Measurements from ENCODE around the gene SLIT1.
A peak's percentile ranks its signal among the peaks of the same experiment; 100 is the strongest.

Gene SLIT1

DNA sequence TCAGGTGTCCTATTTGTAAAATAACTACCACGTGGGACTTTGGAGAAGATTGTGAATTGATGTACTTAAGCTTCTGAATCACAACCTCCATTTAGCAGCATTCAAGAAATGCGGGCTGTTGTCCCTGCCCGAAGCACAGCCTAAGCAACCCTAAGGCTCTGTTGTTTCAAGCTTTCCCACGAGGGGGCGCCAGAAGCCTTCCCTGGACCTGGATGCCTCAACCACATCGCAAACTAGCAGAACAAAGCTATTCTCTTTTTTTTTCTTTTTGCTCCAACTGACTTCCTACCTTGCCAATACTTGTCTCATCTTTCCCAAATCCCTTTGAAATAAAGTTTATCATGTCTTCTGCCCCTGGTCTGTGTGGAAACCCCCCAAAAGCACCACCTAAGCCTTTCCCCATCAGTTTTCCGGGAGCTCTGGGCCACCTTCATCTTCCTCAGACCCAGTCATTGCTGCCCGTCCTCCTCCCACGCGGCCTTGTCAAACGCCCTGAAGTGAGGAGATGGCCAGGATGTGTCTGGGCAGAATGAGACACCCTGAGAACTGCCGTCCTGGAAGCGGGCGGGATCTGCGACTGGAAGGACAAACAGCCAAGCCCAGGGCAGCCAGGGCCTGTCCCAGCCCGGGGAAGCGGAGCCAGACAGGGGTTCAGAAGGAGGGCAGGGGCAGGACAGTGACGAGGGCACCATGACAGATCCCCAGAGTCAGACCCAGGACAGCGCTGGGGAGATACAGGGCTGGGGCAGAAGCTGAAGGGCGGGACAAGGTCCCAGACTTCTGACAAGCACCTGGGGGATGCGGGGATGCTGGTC, 112.7 kb downstream of the SLIT1 start:
- Histone ChIP-seq H3K36me3 (ENCODE audit: insufficient read depth, low read length) (no peaks in the 10 kb centered on the region), H3K9me3 (ENCODE audit: low read depth, low read length) (no peaks in the 10 kb centered on the region), H3K4me3 (no peak overlapping the region), H3K27ac (no peak overlapping the region), H3K9ac (ENCODE audit: insufficient read length) (no peak overlapping the region)
- DNase-seq (ENCODE audit: low read depth, low spot score): peak; percentile 8
- TF ChIP-seq POLR2AphosphoS5 (IDR thresholded peaks at IDR 0.05; ENCODE audit: borderline replicate concordance, low read depth, low read length): no peak
- no peak for TF ChIP-seq EZH2 (IDR thresholded peaks at IDR 0.05)

DNA sequence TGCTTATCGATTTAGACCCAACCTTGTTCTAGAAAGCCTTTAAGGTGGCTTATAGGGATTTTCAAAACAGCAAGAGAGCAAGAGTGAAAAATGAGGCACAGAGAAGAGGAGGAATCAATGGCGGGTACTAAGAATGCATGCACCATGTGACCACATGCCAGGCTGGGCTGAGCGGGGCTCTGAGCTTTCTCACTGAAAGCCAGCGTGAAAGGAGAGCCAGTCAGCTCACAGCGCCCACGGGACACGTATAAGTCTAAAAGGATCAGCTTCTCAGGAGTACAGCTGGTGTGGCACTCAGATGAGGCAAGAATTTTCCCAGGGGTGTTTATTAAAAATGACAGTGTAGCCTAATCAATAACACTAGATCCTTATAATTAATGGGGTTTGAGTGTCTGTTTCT, 114.3 kb downstream of the SLIT1 start:
- H3K9ac ChIP-seq (ENCODE audit: insufficient read length): no peak overlapping the region
- no peak for DNase-seq (ENCODE audit: low read depth, low spot score)

DNA sequence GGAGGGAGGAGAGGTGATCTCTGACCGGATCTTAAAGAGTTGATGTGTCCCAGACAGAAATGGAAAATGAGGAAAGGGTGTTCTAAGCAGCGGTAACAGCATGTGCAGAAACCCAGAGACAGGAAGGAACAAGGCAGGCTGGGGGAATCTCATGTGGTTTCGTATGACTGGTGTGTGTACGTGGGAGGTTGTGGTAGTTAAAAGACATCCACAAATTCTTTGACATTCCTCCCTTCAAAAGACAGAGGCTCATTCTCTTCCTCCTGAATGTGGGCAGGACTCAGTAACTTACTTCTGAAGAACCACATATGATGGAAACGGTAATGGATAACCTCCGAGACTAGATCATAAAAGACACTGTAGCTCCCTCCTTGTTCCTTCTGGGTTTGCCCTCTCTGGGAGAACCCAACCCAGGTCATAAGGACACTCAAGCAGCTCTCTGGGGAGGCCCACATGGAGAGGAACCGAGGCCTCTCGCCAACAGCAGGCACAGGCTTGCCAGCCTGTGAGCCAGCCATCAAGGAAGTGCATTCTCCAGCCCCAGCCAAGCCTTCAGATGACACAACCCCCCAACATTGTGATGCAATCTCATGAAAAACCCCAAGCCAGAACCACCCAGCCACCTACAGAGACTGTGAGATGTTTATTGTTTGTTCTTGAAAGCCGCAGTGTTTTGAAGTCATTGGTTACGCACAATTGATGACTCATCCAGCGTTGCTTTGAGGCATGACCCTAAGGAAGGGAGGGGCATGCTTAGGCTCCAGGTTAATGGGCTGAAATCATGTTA, 116.0 kb downstream of the SLIT1 start:
- no peak overlapping the region for H3K4me3 ChIP-seq
- no peak for DNase-seq (ENCODE audit: low read depth, low spot score)
- H3K27ac ChIP-seq: no peak overlapping the region
- no peaks in the 10 kb centered on the region for H3K9me3 ChIP-seq (ENCODE audit: low read depth, low read length)
- no peaks in the 10 kb centered on the region for H3K36me3 ChIP-seq (ENCODE audit: insufficient read depth, low read length)
- TF ChIP-seq EZH2 (IDR thresholded peaks at IDR 0.05): no peak
- TF ChIP-seq POLR2AphosphoS5 (IDR thresholded peaks at IDR 0.05; ENCODE audit: borderline replicate concordance, low read depth, low read length): no peak
- TF ChIP-seq FOXP2 (optimal IDR thresholded peaks at IDR 0.05; ENCODE audit: control extremely low read depth, extremely low read length, insufficient read depth): no peak
- no peak overlapping the region for H3K9ac ChIP-seq (ENCODE audit: insufficient read length)

More for the DNA sequence above, 114.3 kb downstream of the SLIT1 start:
- Histone ChIP-seq H3K4me3 (no peak overlapping the region), H3K36me3 (ENCODE audit: insufficient read depth, low read length) (no peaks in the 10 kb centered on the region), H3K27ac (no peak overlapping the region), H3K9me3 (ENCODE audit: low read depth, low read length) (no peaks in the 10 kb centered on the region)
- TF ChIP-seq FOXP2 (optimal IDR thresholded peaks at IDR 0.05; ENCODE audit: control extremely low read depth, extremely low read length, insufficient read depth): no peak
- no peak for TF ChIP-seq EZH2 (IDR thresholded peaks at IDR 0.05)
- TF ChIP-seq POLR2AphosphoS5 (IDR thresholded peaks at IDR 0.05; ENCODE audit: borderline replicate concordance, low read depth, low read length): no peak

DNA sequence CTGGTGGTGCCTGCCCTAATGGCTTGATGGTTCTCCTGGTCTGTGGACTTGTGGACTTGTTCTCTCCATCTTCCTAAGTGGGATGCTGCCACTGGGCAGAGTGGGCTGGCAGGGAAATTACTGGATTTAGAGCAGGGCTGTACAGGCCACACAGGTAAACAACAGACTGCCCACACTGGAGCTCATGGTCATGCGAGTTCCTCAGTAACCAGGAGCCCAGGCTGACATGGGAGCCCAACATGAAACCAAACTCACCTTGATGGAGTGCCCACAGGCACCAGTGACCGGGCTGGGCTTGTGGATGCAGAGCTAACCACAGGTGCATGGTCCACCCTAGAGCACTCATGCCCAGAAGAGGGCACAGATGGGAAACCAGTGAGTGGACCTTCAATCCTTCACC, 116.7 kb downstream of the SLIT1 start:
- Histone ChIP-seq H3K36me3 (ENCODE audit: insufficient read depth, low read length) (no peaks in the 10 kb centered on the region), H3K4me3 (no peak overlapping the region), H3K27ac (no peak overlapping the region), H3K9ac (ENCODE audit: insufficient read length) (no peak overlapping the region), H3K9me3 (ENCODE audit: low read depth, low read length) (no peaks in the 10 kb centered on the region)
- no peak for DNase-seq (ENCODE audit: low read depth, low spot score)
- TF ChIP-seq POLR2AphosphoS5 (IDR thresholded peaks at IDR 0.05; ENCODE audit: borderline replicate concordance, low read depth, low read length) (no peak), FOXP2 (optimal IDR thresholded peaks at IDR 0.05; ENCODE audit: control extremely low read depth, extremely low read length, insufficient read depth) (no peak), EZH2 (IDR thresholded peaks at IDR 0.05) (no peak)

DNA sequence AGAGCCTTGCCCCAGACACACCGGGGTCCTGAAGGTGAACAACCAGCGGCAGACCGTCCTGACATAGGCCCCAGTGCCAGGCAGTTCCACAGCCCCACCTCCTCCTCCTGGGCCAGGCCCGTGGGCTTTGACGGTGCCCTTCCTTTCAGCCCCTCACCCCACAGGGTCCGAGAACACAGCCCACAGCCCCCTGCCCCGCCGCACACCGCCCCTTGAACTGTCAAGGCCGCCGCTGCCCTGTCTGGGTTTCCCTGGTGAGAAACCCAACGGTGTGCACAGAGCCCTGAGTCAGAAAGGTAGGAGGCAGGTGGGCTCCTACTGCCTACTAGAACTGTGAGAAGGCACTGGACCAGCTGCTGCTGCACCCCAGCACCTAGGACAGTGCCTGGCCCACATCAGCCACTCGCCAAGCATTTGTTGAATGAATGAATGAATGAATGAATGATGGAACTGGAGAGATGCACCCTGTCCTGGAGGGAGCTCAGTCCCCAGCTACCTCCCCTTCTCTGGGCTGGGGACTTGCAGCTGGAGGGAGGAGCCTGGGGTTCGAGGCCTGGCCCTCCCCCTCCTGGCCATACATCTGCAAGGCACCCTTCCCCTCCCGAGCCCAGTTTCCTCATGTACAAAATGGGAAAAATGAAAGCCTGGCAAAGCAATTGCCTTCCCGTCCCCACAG, 117.9 kb downstream of the SLIT1 start:
- H3K27ac ChIP-seq: no peak overlapping the region
- no peak overlapping the region for H3K9ac ChIP-seq (ENCODE audit: insufficient read length)
- H3K4me3 ChIP-seq: no peak overlapping the region
- TF ChIP-seq FOXP2 (optimal IDR thresholded peaks at IDR 0.05; ENCODE audit: control extremely low read depth, extremely low read length, insufficient read depth) (no peak), EZH2 (IDR thresholded peaks at IDR 0.05) (no peak), POLR2AphosphoS5 (IDR thresholded peaks at IDR 0.05; ENCODE audit: borderline replicate concordance, low read depth, low read length) (no peak)
- no peak for DNase-seq (ENCODE audit: low read depth, low spot score)
- H3K36me3 ChIP-seq (ENCODE audit: insufficient read depth, low read length): no peaks in the 10 kb centered on the region
- H3K9me3 ChIP-seq (ENCODE audit: low read depth, low read length): no peaks in the 10 kb centered on the region

DNA sequence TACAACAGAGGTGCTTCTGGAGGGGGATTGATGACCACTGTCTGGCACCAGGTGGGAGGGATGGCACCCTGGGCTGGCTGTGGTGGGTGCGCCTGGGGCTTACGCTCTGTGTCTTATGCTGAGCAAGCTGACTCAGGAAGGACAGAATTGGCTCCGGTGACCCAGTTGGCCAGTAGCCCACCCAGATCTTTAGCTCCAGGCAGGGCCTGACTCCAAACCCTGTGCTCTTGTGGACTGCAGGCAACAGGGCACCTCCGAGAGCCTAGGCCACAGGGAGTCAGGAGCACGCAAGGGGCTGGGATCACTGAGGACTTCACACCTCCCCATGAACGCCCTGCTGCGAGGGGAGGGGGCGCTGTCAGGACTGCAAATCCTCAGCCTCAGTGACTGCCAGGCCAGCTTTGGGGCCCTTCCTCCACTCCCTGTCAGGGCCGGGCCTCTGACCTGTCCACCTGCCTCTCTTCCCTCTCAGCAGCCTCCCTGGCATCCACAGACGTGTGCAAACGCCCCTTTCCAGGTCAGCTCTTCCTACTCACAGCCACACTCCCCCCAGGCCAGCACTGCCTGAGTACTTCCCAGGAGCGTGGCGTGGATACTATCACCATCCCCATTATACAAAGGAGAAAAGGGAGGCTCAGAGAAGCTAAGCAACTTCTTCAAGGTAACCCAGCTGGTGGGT, 118.7 kb downstream of the SLIT1 start:
- DNase-seq (ENCODE audit: low read depth, low spot score): no peak
- Histone ChIP-seq H3K9me3 (ENCODE audit: low read depth, low read length) (no peaks in the 10 kb centered on the region), H3K36me3 (ENCODE audit: insufficient read depth, low read length) (no peaks in the 10 kb centered on the region), H3K9ac (ENCODE audit: insufficient read length) (no peak overlapping the region), H3K4me3 (no peak overlapping the region), H3K27ac (no peak overlapping the region)
- TF ChIP-seq FOXP2 (optimal IDR thresholded peaks at IDR 0.05; ENCODE audit: control extremely low read depth, extremely low read length, insufficient read depth) (no peak), EZH2 (IDR thresholded peaks at IDR 0.05) (no peak), POLR2AphosphoS5 (IDR thresholded peaks at IDR 0.05; ENCODE audit: borderline replicate concordance, low read depth, low read length) (no peak)

DNA sequence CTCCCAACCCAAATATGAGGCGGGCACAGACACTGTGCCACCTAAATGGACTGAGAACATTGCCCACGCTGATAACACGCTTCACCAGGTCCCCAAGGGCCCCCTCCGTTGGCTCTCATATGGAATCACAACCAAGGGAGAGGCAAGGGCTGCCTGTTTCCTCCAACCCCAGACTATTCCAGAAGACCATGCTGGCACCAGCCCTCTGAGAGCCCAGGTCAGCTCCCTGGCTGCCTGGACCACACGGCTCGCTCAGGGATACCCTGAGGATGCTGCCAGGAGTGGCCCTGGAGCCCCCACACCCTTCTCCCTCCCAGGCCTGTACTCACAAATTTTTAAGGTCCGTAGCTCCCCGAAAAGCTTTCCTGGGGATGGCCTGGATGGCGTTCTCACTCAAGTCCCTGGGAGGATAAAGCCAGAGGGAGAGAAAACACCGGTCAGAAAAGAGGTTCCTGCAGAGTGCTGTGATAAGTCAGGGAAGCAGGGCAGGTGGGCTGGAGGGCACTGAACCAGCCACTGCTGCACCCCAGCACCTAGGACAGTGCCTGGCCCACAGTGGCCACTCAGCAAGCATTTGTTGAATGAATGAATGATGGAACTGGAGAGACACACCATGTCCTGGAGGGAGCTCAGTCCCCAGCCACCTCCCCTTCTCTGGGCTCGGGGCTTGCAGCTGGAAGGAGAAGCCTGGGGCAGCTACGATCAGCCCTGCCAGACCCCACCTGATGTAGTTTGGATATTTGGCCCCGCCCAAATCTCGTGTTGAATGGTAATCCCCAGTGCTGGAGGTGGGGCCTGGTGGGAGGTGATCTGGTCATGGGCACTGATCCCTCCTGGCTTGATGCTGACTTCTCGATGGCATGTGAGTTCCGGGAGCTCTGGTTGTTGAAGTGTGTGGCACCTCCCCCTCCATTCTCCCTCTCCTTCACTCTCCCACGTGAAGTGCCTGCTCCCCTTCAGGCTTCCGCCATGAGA, 119.8 kb downstream of the SLIT1 start:
- no peak for DNase-seq (ENCODE audit: low read depth, low spot score)
- TF ChIP-seq EZH2 (IDR thresholded peaks at IDR 0.05): no peak
- TF ChIP-seq POLR2AphosphoS5 (IDR thresholded peaks at IDR 0.05; ENCODE audit: borderline replicate concordance, low read depth, low read length): no peak
- TF ChIP-seq FOXP2 (optimal IDR thresholded peaks at IDR 0.05; ENCODE audit: control extremely low read depth, extremely low read length, insufficient read depth): no peak
- Histone ChIP-seq H3K9me3 (ENCODE audit: low read depth, low read length) (no peaks in the 10 kb centered on the region), H3K36me3 (ENCODE audit: insufficient read depth, low read length) (no peaks in the 10 kb centered on the region), H3K4me3 (no peak overlapping the region), H3K27ac (no peak overlapping the region), H3K9ac (ENCODE audit: insufficient read length) (no peak overlapping the region)

All from SK-N-MC (cell line).